A549 (cell line): ENCODE data around the gene TRDMT1. TPM values are rescaled to one million over a fixed set of nuclear protein-coding genes. Genes with fewer than 3 reads are reported as not detected.
A peak's percentile ranks its signal among the peaks of the same experiment; 100 is the strongest.

Source experiments
- ATAC-seq, 2 experiments: fragments of 200-7000 bp in 1 of 2; fragments of >200 bp in 1 of 2; cut with Nextera tagmentation in 1 of 2; cut with Tn5 transposase in 1 of 2; 3 replicates each; pipeline versions ENCODE4 v1.8.0 to v1.9.1; 2018 to 2020; ENCODE audit warnings: mild to moderate bottlenecking in 1 of 2, moderate library complexity in 1 of 2
- CTCF ChIA-PET: fragments of 300-600 bp; sonication (Branson Sonifier 250); formaldehyde crosslinking; extraction: SDS; loops from one replicate; lab custom pipeline; 2021; ENCODE audit warnings: antibody characterized with exemption, inconsistent platforms; lab: Yijun Ruan, JAX
- POLR2A ChIA-PET: fragments of 350-600 bp; formaldehyde crosslinking; extraction: SDS; loops from one replicate; lab custom pipeline; 2021; ENCODE audit warnings: antibody characterized with exemption, inconsistent platforms; lab: Yijun Ruan, JAX
- DNase-seq, 2 experiments: peaks; one replicate each; pipeline versions ENCODE4 v3.0.0 to v3.0.0-alpha.2; 2011 to 2016; ENCODE audit warnings: low read depth in 1 of 2, low spot score in 1 of 2
- FAIRE-seq: peaks from 2 replicates; lab custom pipeline; 2011; peaks lifted over from hg19 to GRCh38; lab: Jason Lieb, UNC
- H3K27ac ChIP-seq, 2 experiments: fragments of >200 bp; sonication (Bioruptor Twin); formaldehyde crosslinking; 3 replicates each; pipeline ENCODE4 v1.5.1; 2016 to 2017
- H3K4me1 ChIP-seq: fragments of >200 bp; sonication (Bioruptor Twin); formaldehyde crosslinking; 3 replicates; pipeline ENCODE4 v1.6.1; 2016
- H3K4me2 ChIP-seq: fragments of >200 bp; sonication (Bioruptor Twin); formaldehyde crosslinking; 3 replicates; pipeline ENCODE4 v1.6.1; 2016
- H3K4me3 ChIP-seq: fragments of >200 bp; sonication (Bioruptor Twin); formaldehyde crosslinking; 3 replicates; pipeline ENCODE4 v1.5.1; 2016
- H3K9me3 ChIP-seq: fragments of >200 bp; sonication (Bioruptor Twin); formaldehyde crosslinking; 3 replicates; pipeline ENCODE4 v1.6.1; 2016
- BCL3 ChIP-seq: fragments of >200 bp; sonication (Bioruptor Twin); formaldehyde crosslinking; IDR thresholded peaks from 3 replicates; pipeline ENCODE4 v1.6.1; 2016
- BHLHE40 ChIP-seq: IDR thresholded peaks from 2 replicates; pipeline ENCODE4 v1.6.1; 2012; ENCODE audit warnings: low read depth, low read length, inconsistent platforms
- CHD2 ChIP-seq: fragments of 150-350 bp; IDR thresholded peaks from 2 replicates; pipeline ENCODE4 v1.6.1; 2014; ENCODE audit warnings: low read length; ENCODE audit not compliant: partially characterized antibody
- EHF ChIP-seq: fragments of 250-450 bp; sonication (Bioruptor Pico); IDR thresholded peaks from 2 replicates; pipeline ENCODE4 v1.5.0; 2020; ENCODE audit warnings: mild to moderate bottlenecking
- EHMT2 ChIP-seq: fragments of 200-600 bp; sonication (generic); IDR thresholded peaks from 2 replicates; pipeline ENCODE4 v1.6.1; 2016; ENCODE audit warnings: antibody characterized with exemption, low read depth, mild to moderate bottlenecking, moderate library complexity
- ELK1 ChIP-seq: fragments of 150-350 bp; IDR thresholded peaks from 2 replicates; pipeline ENCODE4 v1.6.1; 2014; ENCODE audit warnings: low read depth, mild to moderate bottlenecking, low read length
- FOSB ChIP-seq: fragments of 250-450 bp; sonication (Bioruptor Pico); IDR thresholded peaks from 2 replicates; pipeline ENCODE4 v1.5.0; 2020; ENCODE audit warnings: mild to moderate bottlenecking, moderate library complexity
- FOSL2 ChIP-seq, 2 experiments: fragments of 450-650 bp in 1 of 2; fragments of >200 bp in 1 of 2; sonication (Bioruptor Twin) in 1 of 2; formaldehyde crosslinking; IDR thresholded peaks; 2 replicates each; pipeline versions ENCODE4 v1.5.0 to v1.6.1; 2016 to 2020; ENCODE audit warnings: mild to moderate bottlenecking in 1 of 2, moderate library complexity in 1 of 2
- GATA3 ChIP-seq: IDR thresholded peaks from 2 replicates; pipeline ENCODE4 v1.6.1; 2012; ENCODE audit warnings: borderline replicate concordance
- HOXA7 ChIP-seq: fragments of 250-450 bp; sonication (Bioruptor Pico); IDR thresholded peaks from 2 replicates; pipeline ENCODE4 v1.5.0; 2020; ENCODE audit warnings: mild to moderate bottlenecking, moderate library complexity
- HOXB13 ChIP-seq: fragments of 250-450 bp; sonication (Bioruptor Pico); IDR thresholded peaks from 2 replicates; pipeline ENCODE4 v1.5.0; 2020; ENCODE audit warnings: low read depth, mild to moderate bottlenecking, moderate library complexity
- JUNB ChIP-seq: fragments of >200 bp; sonication (Bioruptor Twin); formaldehyde crosslinking; IDR thresholded peaks from 2 replicates; pipeline ENCODE4 v1.6.1; 2016
- KDM1A ChIP-seq: fragments of 200-600 bp; sonication (generic); IDR thresholded peaks from 2 replicates; pipeline ENCODE4 v1.6.1; 2016; ENCODE audit warnings: low read depth, mild to moderate bottlenecking
- MAFK ChIP-seq: fragments of 450-650 bp; IDR thresholded peaks from 2 replicates; pipeline ENCODE4 v1.6.1; 2014; ENCODE audit not compliant: partially characterized antibody
- NFE2L2 ChIP-seq: fragments of 150-350 bp; conservative IDR thresholded peaks from 2 replicates; pipeline ENCODE4 v1.6.1; 2014; ENCODE audit warnings: low read length
- PBX3 ChIP-seq: IDR thresholded peaks from 2 replicates; pipeline ENCODE4 v1.6.1; 2012
- POLR2AphosphoS2 ChIP-seq: conservative IDR thresholded peaks from 2 replicates; pipeline ENCODE4 v1.6.1; 2012; ENCODE audit warnings: low read length, improper control_type of control experiment, inconsistent platforms
- RAD21 ChIP-seq, 2 experiments: fragments of >200 bp in 1 of 2; sonication (Bioruptor Twin) in 1 of 2; formaldehyde crosslinking in 1 of 2; IDR thresholded peaks in 1 of 2; conservative IDR thresholded peaks in 1 of 2; 2 replicates in 1 of 2; 3 replicates in 1 of 2; pipeline ENCODE4 v1.6.1; 2012 to 2018; ENCODE audit warnings: inconsistent platforms in 1 of 2
- RARB ChIP-seq: fragments of 250-450 bp; sonication (Bioruptor Pico); IDR thresholded peaks from 2 replicates; pipeline ENCODE4 v1.8.0; 2021; ENCODE audit warnings: mild to moderate bottlenecking, moderate library complexity
- RCOR1 ChIP-seq: fragments of 150-350 bp; IDR thresholded peaks from 2 replicates; pipeline ENCODE4 v1.6.1; 2014; ENCODE audit warnings: antibody characterized with exemption, low read length, low read depth
- TP53 ChIP-seq: fragments of 250-450 bp; sonication (Bioruptor Pico); IDR thresholded peaks from 2 replicates; pipeline ENCODE4 v1.5.0; 2021; ENCODE audit warnings: mild to moderate bottlenecking, moderate library complexity
- ZFP36 ChIP-seq: fragments of 450-650 bp; IDR thresholded peaks from 2 replicates; pipeline ENCODE4 v1.6.1; 2014; ENCODE audit warnings: borderline replicate concordance; ENCODE audit not compliant: partially characterized antibody
- ZSCAN20 ChIP-seq: fragments of 250-450 bp; sonication (Bioruptor Pico); IDR thresholded peaks from 2 replicates; pipeline ENCODE4 v1.8.0; 2022; ENCODE audit warnings: mild to moderate bottlenecking, moderate library complexity
- WGBS: methylation state at CpG from one replicate; pipeline ENCODE4 v1.1.6; 2017; ENCODE audit errors: missing lambda C conversion rate; 5-methylcytosine and 5-hydroxymethylcytosine counted together
- polyA plus RNA-seq, 4 experiments: library from polyadenylated mRNA; depleted of rRNA in 3 of 4; stranded (reverse); fragments of >200 nt; fragmentation: RNase III in 1 of 4; extraction: RNeasy Plus Mini Kit Qiagen cat#74134 plus additional on column Dnase treatment in 1 of 4; gene quantifications; 2 replicates in 3 of 4; 3 replicates in 1 of 4; pipeline ENCODE4 v1.2.3, GENCODE V29; 2011 to 2017
- TF ChIP-seq, protein P1 (sequence below): fragments of >200 bp; sonication (Bioruptor Twin); formaldehyde crosslinking; IDR thresholded peaks from 3 replicates; pipeline ENCODE4 v1.5.1; 2016
- TF ChIP-seq, protein P2 (sequence below): IDR thresholded peaks from 2 replicates; pipeline ENCODE4 v1.6.1; 2012
- TF ChIP-seq, protein P3 (sequence below): fragments of >200 bp; sonication (Bioruptor Twin); formaldehyde crosslinking; IDR thresholded peaks from 2 replicates; pipeline ENCODE4 v1.6.1; 2016
- TF ChIP-seq, protein P4 (sequence below): fragments of 250-450 bp; sonication (Bioruptor Pico); IDR thresholded peaks from 2 replicates; pipeline ENCODE4 v1.5.0; 2020; ENCODE audit warnings: low read depth, mild to moderate bottlenecking, moderate library complexity

Gene TRDMT1
- polyA plus RNA-seq, 2 of the 4 experiments (the other 2 are of a cell fraction), result 2.4 to 7.4 TPM

GRCh38 chr10:17208476-17208875, 7.0 kb upstream of the TRDMT1 start:
- CTCF ChIA-PET, result no interaction called here
- Histone ChIP-seq H3K9me3 (no peaks in the 10 kb centered on the region), H3K27ac (0 out of 6 replicates have a peak overlapping the region, but pooled peaks of 1 of the 2 experiments have one; percentile 19), H3K4me1 (peaks cover 32% of the 10 kb centered on the region), H3K4me2 (no peak overlapping the region), H3K4me3 (no peak overlapping the region)
- FAIRE-seq (no peak), ATAC-seq (no peak), DNase-seq (no peak)
- POLR2A ChIA-PET, result no interaction called here
- TF ChIP-seq HOXA7 (no peak), GATA3 (no peak), KDM1A (no peak), PBX3 (no peak), RAD21 (conservative IDR thresholded peaks at IDR 0.05 in 1 of 2, IDR thresholded peaks at IDR 0.05 in 1 of 2) (no peak), TP53 (CRISPR knock-in tag) (no peak), CHD2 (no peak), RCOR1 (no peak), RARB (CRISPR knock-in tag) (no peak), ZFP36 (no peak), POLR2AphosphoS2 (no peak), EHF (CRISPR knock-in tag) (no peak), HOXB13 (no peak), FOSB (no peak), JUNB (no peak), BHLHE40 (no peak)
- TF ChIP-seq, protein P1, sequence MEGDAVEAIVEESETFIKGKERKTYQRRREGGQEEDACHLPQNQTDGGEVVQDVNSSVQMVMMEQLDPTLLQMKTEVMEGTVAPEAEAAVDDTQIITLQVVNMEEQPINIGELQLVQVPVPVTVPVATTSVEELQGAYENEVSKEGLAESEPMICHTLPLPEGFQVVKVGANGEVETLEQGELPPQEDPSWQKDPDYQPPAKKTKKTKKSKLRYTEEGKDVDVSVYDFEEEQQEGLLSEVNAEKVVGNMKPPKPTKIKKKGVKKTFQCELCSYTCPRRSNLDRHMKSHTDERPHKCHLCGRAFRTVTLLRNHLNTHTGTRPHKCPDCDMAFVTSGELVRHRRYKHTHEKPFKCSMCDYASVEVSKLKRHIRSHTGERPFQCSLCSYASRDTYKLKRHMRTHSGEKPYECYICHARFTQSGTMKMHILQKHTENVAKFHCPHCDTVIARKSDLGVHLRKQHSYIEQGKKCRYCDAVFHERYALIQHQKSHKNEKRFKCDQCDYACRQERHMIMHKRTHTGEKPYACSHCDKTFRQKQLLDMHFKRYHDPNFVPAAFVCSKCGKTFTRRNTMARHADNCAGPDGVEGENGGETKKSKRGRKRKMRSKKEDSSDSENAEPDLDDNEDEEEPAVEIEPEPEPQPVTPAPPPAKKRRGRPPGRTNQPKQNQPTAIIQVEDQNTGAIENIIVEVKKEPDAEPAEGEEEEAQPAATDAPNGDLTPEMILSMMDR, result no peak
- TF ChIP-seq, protein P2, sequence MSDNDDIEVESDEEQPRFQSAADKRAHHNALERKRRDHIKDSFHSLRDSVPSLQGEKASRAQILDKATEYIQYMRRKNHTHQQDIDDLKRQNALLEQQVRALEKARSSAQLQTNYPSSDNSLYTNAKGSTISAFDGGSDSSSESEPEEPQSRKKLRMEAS, result no peak

DNA sequence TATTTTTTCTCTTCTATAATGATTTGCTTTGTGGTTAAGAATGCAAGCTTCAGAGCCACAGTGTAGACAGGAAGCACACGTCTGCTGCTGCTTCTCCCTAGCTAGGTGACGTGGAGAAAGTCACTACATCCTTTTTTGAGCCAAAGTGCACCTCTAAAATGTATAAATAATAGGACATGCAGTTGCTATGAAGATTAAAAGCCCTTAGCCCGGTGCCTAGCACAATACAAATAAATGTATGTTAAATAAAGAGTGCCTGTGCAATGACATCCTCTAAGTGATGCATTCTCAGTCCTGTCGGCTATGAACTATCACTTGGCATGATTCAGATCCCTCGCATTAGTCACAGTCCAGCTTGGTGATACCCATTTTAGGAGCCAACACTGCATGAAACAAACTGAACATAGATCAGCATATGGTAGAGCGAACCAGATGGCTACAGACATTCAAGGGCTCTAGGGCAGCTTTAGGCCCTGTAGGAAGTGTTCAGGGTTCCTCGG, 4.8 kb upstream of the TRDMT1 start:
- no peak overlapping the region for H3K4me3 ChIP-seq
- H3K4me2 ChIP-seq, result peak overlapping the region; percentile 25
- no peak for TF ChIP-seq FOSL2 (IDR thresholded peaks at IDR 0.05)
- peak; percentile 58 for TF ChIP-seq FOSL2 (CRISPR knock-in tag; IDR thresholded peaks at IDR 0.05)
- no peak for TF ChIP-seq ZSCAN20
- TF ChIP-seq, all 56 proteins: peak for 1
- FAIRE-seq (peak; percentile 18), ATAC-seq (peak; percentile 69 to 82), DNase-seq (peak in 1 of 2 experiments; percentile 44)
- CTCF ChIA-PET, result interaction anchor here (1.0 to 3.1 kb wide), 3 partner anchors 8 to 25 kb away, joined by 3 to 14 read pairs (median 5); partner anchors contain the start of gene VIM
- H3K4me1 ChIP-seq, result peaks cover 26% of the 10 kb centered on the region
- peak overlapping the region; percentile 10 to 70; a peak in 3 of 6 replicates for H3K27ac ChIP-seq
- POLR2A ChIA-PET, result interaction anchor here (3.0 kb wide), 1 partner anchor 23 kb away, joined by 30 read pairs; the partner anchor contains the start of gene VIM
- WGBS, result 53% methylated on average over 7 of the region's 7 CpGs
- H3K9me3 ChIP-seq, result no peaks in the 10 kb centered on the region

DNA sequence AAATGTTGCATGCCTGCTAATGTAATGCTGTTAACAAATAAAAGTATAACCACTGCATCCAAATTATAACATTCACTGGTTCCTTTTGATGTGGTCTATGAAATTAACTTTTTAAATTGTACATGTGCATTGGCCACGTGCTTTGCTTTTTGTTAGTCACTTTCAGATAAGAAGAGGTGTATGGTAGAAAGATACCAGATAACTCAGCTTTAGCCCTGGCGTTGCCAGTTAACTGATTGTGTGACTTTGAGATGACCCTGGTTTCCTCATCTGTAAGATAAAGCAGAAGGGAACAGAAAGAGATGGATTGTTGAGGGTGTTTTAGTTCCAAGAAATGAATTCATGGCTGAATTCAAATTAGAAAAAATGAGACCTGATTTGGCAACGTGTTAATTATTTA, 1.9 kb upstream of the TRDMT1 start:
- CTCF ChIA-PET, result no interaction called here
- POLR2A ChIA-PET, result no interaction called here
- 41% methylated on average over 3 of the region's 3 CpGs for WGBS
- TF ChIP-seq BHLHE40 (no peak), NFE2L2 (no peak), ELK1 (no peak), MAFK (no peak), HOXB13 (no peak), CHD2 (no peak), RARB (CRISPR knock-in tag) (no peak), EHMT2 (no peak), BCL3 (no peak), ZSCAN20 (no peak)
- TF ChIP-seq, protein P3, sequence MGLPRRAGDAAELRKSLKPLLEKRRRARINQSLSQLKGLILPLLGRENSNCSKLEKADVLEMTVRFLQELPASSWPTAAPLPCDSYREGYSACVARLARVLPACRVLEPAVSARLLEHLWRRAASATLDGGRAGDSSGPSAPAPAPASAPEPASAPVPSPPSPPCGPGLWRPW, result no peak
- TF ChIP-seq, protein P4, sequence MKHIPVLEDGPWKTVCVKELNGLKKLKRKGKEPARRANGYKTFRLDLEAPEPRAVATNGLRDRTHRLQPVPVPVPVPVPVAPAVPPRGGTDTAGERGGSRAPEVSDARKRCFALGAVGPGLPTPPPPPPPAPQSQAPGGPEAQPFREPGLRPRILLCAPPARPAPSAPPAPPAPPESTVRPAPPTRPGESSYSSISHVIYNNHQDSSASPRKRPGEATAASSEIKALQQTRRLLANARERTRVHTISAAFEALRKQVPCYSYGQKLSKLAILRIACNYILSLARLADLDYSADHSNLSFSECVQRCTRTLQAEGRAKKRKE, result no peak

More for the DNA sequence above, 1.9 kb upstream of the TRDMT1 start:
- Histone ChIP-seq H3K27ac (no peak overlapping the region), H3K4me2 (no peak overlapping the region), H3K9me3 (no peaks in the 10 kb centered on the region), H3K4me3 (no peak overlapping the region), H3K4me1 (peaks cover 22% of the 10 kb centered on the region)
- FAIRE-seq (no peak), ATAC-seq (no peak), DNase-seq (no peak)
